RWPE1 (cell line): ENCODE results near the gene CFAP141.
"Not testable (repeated sequence)": the region's sequence is repeated elsewhere in the genome, so short reads cannot be mapped to it uniquely, and the experiment has no call there.

Experiments
- CTCF ChIA-PET: fragments of 350-600 bp; sonication (Branson Sonifier 250); formaldehyde crosslinking; extraction: SDS; loops from one replicate; lab custom pipeline; 2021; lab: Yijun Ruan, JAX
- POLR2A ChIA-PET: fragments of 400-600 bp; formaldehyde crosslinking; extraction: SDS; loops from one replicate; lab custom pipeline; 2020; ENCODE audit warnings: antibody characterized with exemption; ENCODE audit not compliant: low non-redundant PET; lab: Yijun Ruan, JAX
- DNase-seq: peaks from one replicate; pipeline ENCODE4 v3.0.0; 2012; ENCODE audit warnings: low spot score
- H3K27ac ChIP-seq: fragments of 450-650 bp; 2 replicates; pipeline ENCODE4 v1.5.1; 2017
- CTCF ChIP-seq: fragments of 450-650 bp; conservative IDR thresholded peaks from 2 replicates; pipeline ENCODE4 v1.5.1; 2017; ENCODE audit warnings: low read depth, mild to moderate bottlenecking

Gene CFAP141

GRCh38 chr1:154237435-154237834 lies 31.3 kb upstream of the CFAP141 start:
- no peak for DNase-seq
- POLR2A ChIA-PET: no interaction called here
- TF ChIP-seq CTCF: no peak
- CTCF ChIA-PET: no interaction called here
- no peak overlapping the region for H3K27ac ChIP-seq

GRCh38 chr1:154236855-154237254 lies 30.7 kb upstream of the CFAP141 start:
- ChIA-PET POLR2A (no interaction called here), CTCF (no interaction called here)
- no peak overlapping the region for H3K27ac ChIP-seq
- TF ChIP-seq CTCF: no peak
- DNase-seq: no peak

- CTCF ChIA-PET: interaction anchor here (0.6 kb wide), 1 partner anchor 135 kb away, joined by 3 read pairs; no protein-coding TSS in a partner anchor
- POLR2A ChIA-PET, DNase-seq, H3K27ac ChIP-seq: not testable (repeated sequence)
These were observed 27.0 kb upstream of the CFAP141 start for GRCh38 chr1:154233127-154233526.

- POLR2A ChIA-PET, DNase-seq, H3K27ac ChIP-seq, CTCF ChIA-PET: not testable (repeated sequence)
These were observed 25.0 kb upstream of the CFAP141 start for GRCh38 chr1:154231112-154231511.

- DNase-seq: no peak
- no peak for TF ChIP-seq CTCF
- ChIA-PET POLR2A (no interaction called here), CTCF (no interaction called here)
- H3K27ac ChIP-seq: no peak overlapping the region
These were observed 19.2 kb upstream of the CFAP141 start for GRCh38 chr1:154225370-154225769.

- ChIA-PET CTCF (no interaction called here), POLR2A (interaction anchor here (0.7 kb wide), 1 partner anchor 261 kb away, joined by 3 read pairs; no protein-coding TSS in a partner anchor)
- TF ChIP-seq CTCF: no peak
- no peak overlapping the region for H3K27ac ChIP-seq
- DNase-seq: no peak
These were observed 17.5 kb upstream of the CFAP141 start for GRCh38 chr1:154223621-154224020.

GRCh38 chr1:154222918-154223317 lies 16.8 kb upstream of the CFAP141 start:
- CTCF ChIA-PET: interaction anchor here (0.6 kb wide), 1 partner anchor 22 kb away, joined by 3 read pairs; no protein-coding TSS in a partner anchor
- POLR2A ChIA-PET: no interaction called here
- TF ChIP-seq CTCF: no peak
- DNase-seq: no peak
- no peak overlapping the region for H3K27ac ChIP-seq

- TF ChIP-seq CTCF: no peak
- POLR2A ChIA-PET: no interaction called here
- no peak for DNase-seq
- H3K27ac ChIP-seq: no peak overlapping the region
- CTCF ChIA-PET: interaction anchor here (0.6 kb wide), 1 partner anchor 22 kb away, joined by 3 read pairs; no protein-coding TSS in a partner anchor
These were observed 16.4 kb upstream of the CFAP141 start for GRCh38 chr1:154222518-154222917.
